IMR-90 (cell line): ENCODE results near the gene MAG. TPM values are rescaled to one million over a fixed set of nuclear protein-coding genes. Genes with fewer than 3 reads are reported as not detected.

Source experiments
- ATAC-seq: fragments of 200-7000 bp; cut with Tn5 transposase; 2 replicates; pipeline ENCODE4 v1.9.1; 2020; ENCODE audit warnings: low read depth, mild to moderate bottlenecking, moderate library complexity
- BruUV-seq: library from RNA; stranded (reverse); fragments of 400-500 nt; replicated peaks from 2 replicates; lab custom pipeline; 2021; lab: Mats Ljungman, UMichigan
- CTCF ChIA-PET: fragments of 300-600 bp; formaldehyde crosslinking; extraction: SDS; loops from one replicate; lab custom pipeline; 2021; ENCODE audit warnings: antibody characterized with exemption; lab: Yijun Ruan, JAX
- POLR2A ChIA-PET: fragments of 300-600 bp; sonication (Branson Sonifier 250); formaldehyde crosslinking; loops from one replicate; lab custom pipeline; 2022; ENCODE audit warnings: antibody characterized with exemption; ENCODE audit not compliant: unreplicated experiment; lab: Charles Lee
- DNase-seq: peaks from one replicate; pipeline ENCODE4 v3.0.0; 2013
- H2AFZ ChIP-seq: replicated peaks from 2 replicates; pipeline ENCODE3; 2013; ENCODE audit warnings: low read length, mild to moderate bottlenecking; ENCODE audit not compliant: poor library complexity
- H2AK5ac ChIP-seq: 2 replicates; pipeline ENCODE4 v1.6.1; 2013; ENCODE audit warnings: low read depth, low read length, inconsistent platforms
- H2AK9ac ChIP-seq: replicated peaks from 2 replicates; pipeline ENCODE3; 2013; ENCODE audit warnings: mild to moderate bottlenecking, low read depth, low read length, moderate library complexity; ENCODE audit not compliant: poor library complexity
- H2BK120ac ChIP-seq: 2 replicates; pipeline ENCODE4 v1.6.1; 2013; ENCODE audit warnings: low read depth, low read length, inconsistent platforms
- H2BK15ac ChIP-seq: 3 replicates; pipeline ENCODE4 v1.6.1; 2013; ENCODE audit warnings: low read depth, low read length, inconsistent platforms
- H2BK20ac ChIP-seq: 2 replicates; pipeline ENCODE4 v1.6.1; 2013; ENCODE audit warnings: low read depth, mild to moderate bottlenecking, inconsistent platforms, low read length, moderate library complexity
- H2BK5ac ChIP-seq: 2 replicates; pipeline ENCODE4 v1.6.1; 2013; ENCODE audit warnings: mild to moderate bottlenecking, low read depth, low read length, inconsistent platforms; ENCODE audit not compliant: poor library complexity, severe bottlenecking
- H3K14ac ChIP-seq: replicated peaks from 2 replicates; pipeline ENCODE4 v1.6.1; 2013; ENCODE audit warnings: low read depth, low read length, inconsistent platforms
- H3K18ac ChIP-seq: 2 replicates; pipeline ENCODE4 v1.6.1; 2013; ENCODE audit warnings: low read depth, low read length, control low read depth
- H3K23ac ChIP-seq: 2 replicates; pipeline ENCODE4 v1.6.1; 2013; ENCODE audit warnings: low read depth, low read length, inconsistent platforms
- H3K27ac ChIP-seq: 2 replicates; pipeline ENCODE4 v1.5.1; 2013; ENCODE audit warnings: mild to moderate bottlenecking, control low read depth, low read length; ENCODE audit not compliant: insufficient read depth
- H3K27me3 ChIP-seq: 2 replicates; pipeline ENCODE4 v1.6.1; 2013; ENCODE audit warnings: low read length; ENCODE audit not compliant: control insufficient read depth, insufficient read depth
- H3K36me3 ChIP-seq: 2 replicates; pipeline ENCODE4 v1.6.1; 2013; ENCODE audit warnings: low read length, mixed read lengths; ENCODE audit not compliant: control insufficient read depth, insufficient read depth
- H3K4ac ChIP-seq: 2 replicates; pipeline ENCODE4 v1.6.1; 2013; ENCODE audit warnings: low read depth, low read length, inconsistent platforms
- H3K4me1 ChIP-seq: 2 replicates; pipeline ENCODE4 v1.6.1; 2013; ENCODE audit warnings: low read length, mixed read lengths; ENCODE audit not compliant: control insufficient read depth, insufficient read depth
- H3K4me2 ChIP-seq: 2 replicates; pipeline ENCODE4 v1.6.1; 2013; ENCODE audit warnings: low read depth, mild to moderate bottlenecking, control low read depth, low read length, moderate library complexity
- H3K4me3 ChIP-seq: 2 replicates; pipeline ENCODE4 v1.5.1; 2013; ENCODE audit warnings: low read depth, mild to moderate bottlenecking, control low read depth, low read length, moderate library complexity; ENCODE audit not compliant: insufficient read depth
- H3K56ac ChIP-seq: 2 replicates; pipeline ENCODE4 v1.6.1; 2013; ENCODE audit warnings: low read length, inconsistent platforms; ENCODE audit not compliant: insufficient read depth; ENCODE audit errors: extremely low read depth
- H3K79me1 ChIP-seq, 2 experiments: 2 replicates each; pipeline ENCODE4 v1.6.1; 2013; ENCODE audit warnings: low read length in 2 of 2, inconsistent platforms in 1 of 2, low read depth in 1 of 2
- H3K9ac ChIP-seq: 2 replicates; pipeline ENCODE4 v1.6.1; 2013; ENCODE audit warnings: low read depth, low read length, control low read depth
- H3K9me1 ChIP-seq: 2 replicates; pipeline ENCODE4 v1.6.1; 2013; ENCODE audit warnings: low read length, inconsistent platforms; ENCODE audit not compliant: insufficient read depth
- H3K9me3 ChIP-seq: 2 replicates; pipeline ENCODE4 v1.6.1; 2013; ENCODE audit warnings: low read length; ENCODE audit not compliant: control insufficient read depth, insufficient read depth
- H4K20me1 ChIP-seq: 2 replicates; pipeline ENCODE4 v1.6.1; 2013; ENCODE audit warnings: low read length, inconsistent platforms; ENCODE audit not compliant: insufficient read depth
- H4K5ac ChIP-seq: 2 replicates; pipeline ENCODE4 v1.6.1; 2013; ENCODE audit warnings: mild to moderate bottlenecking, low read depth, low read length, control low read depth
- H4K8ac ChIP-seq, 2 experiments: 2 replicates each; pipeline ENCODE4 v1.6.1; 2013; ENCODE audit warnings: low read depth in 2 of 2, low read length in 2 of 2, control low read depth in 1 of 2, inconsistent platforms in 1 of 2
- H4K91ac ChIP-seq: 2 replicates; pipeline ENCODE4 v1.6.1; 2013; ENCODE audit warnings: low read depth, low read length, inconsistent platforms; ENCODE audit not compliant: insufficient read depth
- BHLHE40 ChIP-seq: fragments of 150-350 bp; IDR thresholded peaks from 2 replicates; pipeline ENCODE4 v1.6.1; 2016; ENCODE audit warnings: mild to moderate bottlenecking, low read depth, low read length
- CEBPB ChIP-seq: IDR thresholded peaks from 2 replicates; pipeline ENCODE4 v1.6.1; 2012; ENCODE audit warnings: low read depth, low read length, improper control_type of control experiment
- CHD1 ChIP-seq: IDR thresholded peaks from 2 replicates; pipeline ENCODE4 v1.6.1; 2012; ENCODE audit warnings: low read depth, low read length, improper control_type of control experiment
- FOS ChIP-seq: fragments of 150-350 bp; IDR thresholded peaks from 2 replicates; pipeline ENCODE4 v1.6.1; 2016; ENCODE audit warnings: low read depth, low read length
- MAFK ChIP-seq: IDR thresholded peaks from 2 replicates; pipeline ENCODE4 v1.6.1; 2012; ENCODE audit warnings: low read depth, low read length, improper control_type of control experiment
- MAZ ChIP-seq: IDR thresholded peaks from 2 replicates; pipeline ENCODE4 v1.6.1; 2012; ENCODE audit warnings: low read depth, mild to moderate bottlenecking, low read length, improper control_type of control experiment, moderate library complexity, borderline replicate concordance
- MXI1 ChIP-seq: IDR thresholded peaks from 2 replicates; pipeline ENCODE4 v1.6.1; 2012; ENCODE audit warnings: low read depth, mild to moderate bottlenecking, low read length, moderate library complexity, borderline replicate concordance
- NFE2L2 ChIP-seq: fragments of 150-350 bp; IDR thresholded peaks from 2 replicates; pipeline ENCODE4 v1.6.1; 2016; ENCODE audit warnings: low read depth, mild to moderate bottlenecking, low read length
- POLR2A ChIP-seq: IDR thresholded peaks from 2 replicates; pipeline ENCODE4 v1.6.1; 2012; ENCODE audit warnings: mild to moderate bottlenecking, low read depth, low read length
- RAD21 ChIP-seq: IDR thresholded peaks from 2 replicates; pipeline ENCODE4 v1.6.1; 2012; ENCODE audit warnings: low read length, improper control_type of control experiment
- RCOR1 ChIP-seq: IDR thresholded peaks from 2 replicates; pipeline ENCODE4 v1.6.1; 2012; ENCODE audit warnings: mild to moderate bottlenecking, low read length, improper control_type of control experiment; ENCODE audit not compliant: insufficient replicate concordance
- RFX5 ChIP-seq: IDR thresholded peaks from 2 replicates; pipeline ENCODE4 v1.8.0; 2012; ENCODE audit warnings: low read depth, mild to moderate bottlenecking, low read length, moderate library complexity
- SMC3 ChIP-seq: fragments of 150-350 bp; IDR thresholded peaks from 2 replicates; pipeline ENCODE4 v1.6.1; 2016; ENCODE audit warnings: low read depth, mild to moderate bottlenecking, antibody characterized with exemption, low read length, moderate library complexity
- WGBS, 2 experiments: methylation state at CpG; one replicate each; pipeline versions ENCODE4 v1.1.5 to v1.1.7; 2013; ENCODE audit warnings: missing lambda C conversion rate in 2 of 2; ENCODE audit not compliant: insufficient read length in 1 of 2; ENCODE audit errors: extremely low coverage in 2 of 2; 5-methylcytosine and 5-hydroxymethylcytosine counted together
- dilution Hi-C: fragments of 300-500 bp; cut with HindIII; formaldehyde crosslinking; loops from one replicate; pipeline ENCODE4 v1.14.3; 2018; ENCODE audit warnings: low sequenced_read_pairs; ENCODE audit not compliant: unreplicated experiment
- in situ Hi-C: fragments of 300-500 bp; cut with MboI; formaldehyde crosslinking; loops from 3 replicates; pipeline ENCODE4 v1.14.3; 2019; ENCODE audit warnings: low sequenced_read_pairs, inconsistent platforms, mixed read lengths
- intact Hi-C: fragments of 100-400 bp; cut with micrococcal nuclease; formaldehyde crosslinking; loops from 2 replicates; pipeline ENCODE4 v1.10.0; 2022
- polyA plus RNA-seq, 3 experiments: library from polyadenylated mRNA; depleted of rRNA; stranded (reverse); fragments of >200 nt; gene quantifications; 2 replicates each; pipeline ENCODE4 v1.2.3, GENCODE V29; 2012; ENCODE audit warnings: low replicate concordance in 1 of 3
- total RNA-seq: library from RNA; depleted of rRNA; stranded (reverse); fragments of >200 nt; gene quantifications from 2 replicates; pipeline ENCODE4 v1.2.3, GENCODE V29; 2012
- TF ChIP-seq, protein P1 (sequence below): conservative IDR thresholded peaks from 2 replicates; pipeline ENCODE4 v1.5.1; 2012; ENCODE audit warnings: mild to moderate bottlenecking, low read depth, low read length, improper control_type of control experiment
- TF ChIP-seq, protein P2 (sequence below): fragments of 150-350 bp; IDR thresholded peaks from 2 replicates; pipeline ENCODE4 v1.6.1; 2017; ENCODE audit warnings: mild to moderate bottlenecking, antibody characterized with exemption, low read length, low read depth

The MAG gene
- total and polyA plus RNA-seq, 2 of the 4 experiments (the other 2 are of a cell fraction) = not detected

DNA sequence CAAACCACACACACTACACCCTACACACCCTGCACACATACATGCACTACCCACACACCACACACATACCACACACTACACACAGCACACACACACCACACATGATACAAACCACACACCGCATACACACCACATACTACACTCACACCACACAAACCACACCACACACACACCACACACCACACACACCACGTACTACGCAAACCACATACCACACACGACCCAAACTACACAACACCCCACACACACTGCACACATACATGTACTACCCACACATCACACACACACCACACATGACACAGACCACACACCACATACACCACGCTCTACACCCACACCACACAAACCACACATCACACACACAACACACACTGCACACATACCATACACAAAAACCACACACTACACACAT lies 6.6 kb downstream of the MAG start:
- peak overlapping the region; percentile 28 for H2AK9ac ChIP-seq
- H3K4ac ChIP-seq = no peak overlapping the region
- H3K79me1 ChIP-seq = no peaks in the 10 kb centered on the region
- ChIA-PET POLR2A (no interaction called here), CTCF (no interaction called here)
- H4K20me1 ChIP-seq = no peaks in the 10 kb centered on the region
- H3K9ac ChIP-seq = no peak overlapping the region
- no peak overlapping the region for H3K18ac ChIP-seq
- dilution Hi-C loops = no loop called here
- no peak overlapping the region for H4K5ac ChIP-seq
- no peak overlapping the region for H3K4me2 ChIP-seq
- ATAC-seq (no peak), DNase-seq (no peak)
- no peak overlapping the region for H2AK5ac ChIP-seq
- no peaks in the 10 kb centered on the region for H3K9me3 ChIP-seq
- H3K56ac ChIP-seq = no peak overlapping the region
- no peak overlapping the region for H2BK15ac ChIP-seq
- H3K4me1 ChIP-seq = no peaks in the 10 kb centered on the region
- H3K36me3 ChIP-seq = no peaks in the 10 kb centered on the region
- no peak overlapping the region for H2BK20ac ChIP-seq
- no peak overlapping the region for H3K23ac ChIP-seq
- H2AFZ ChIP-seq = peak overlapping the region; percentile 43
- H4K91ac ChIP-seq = no peak overlapping the region
- intact Hi-C loops = no loop called here
- H2BK5ac ChIP-seq = peak overlapping the region; percentile 93
- peaks cover 15% of the 10 kb centered on the region for H3K9me1 ChIP-seq
- BruUV-seq = no TSS peak
- TF ChIP-seq CEBPB = no peak
- TF ChIP-seq, protein P1, sequence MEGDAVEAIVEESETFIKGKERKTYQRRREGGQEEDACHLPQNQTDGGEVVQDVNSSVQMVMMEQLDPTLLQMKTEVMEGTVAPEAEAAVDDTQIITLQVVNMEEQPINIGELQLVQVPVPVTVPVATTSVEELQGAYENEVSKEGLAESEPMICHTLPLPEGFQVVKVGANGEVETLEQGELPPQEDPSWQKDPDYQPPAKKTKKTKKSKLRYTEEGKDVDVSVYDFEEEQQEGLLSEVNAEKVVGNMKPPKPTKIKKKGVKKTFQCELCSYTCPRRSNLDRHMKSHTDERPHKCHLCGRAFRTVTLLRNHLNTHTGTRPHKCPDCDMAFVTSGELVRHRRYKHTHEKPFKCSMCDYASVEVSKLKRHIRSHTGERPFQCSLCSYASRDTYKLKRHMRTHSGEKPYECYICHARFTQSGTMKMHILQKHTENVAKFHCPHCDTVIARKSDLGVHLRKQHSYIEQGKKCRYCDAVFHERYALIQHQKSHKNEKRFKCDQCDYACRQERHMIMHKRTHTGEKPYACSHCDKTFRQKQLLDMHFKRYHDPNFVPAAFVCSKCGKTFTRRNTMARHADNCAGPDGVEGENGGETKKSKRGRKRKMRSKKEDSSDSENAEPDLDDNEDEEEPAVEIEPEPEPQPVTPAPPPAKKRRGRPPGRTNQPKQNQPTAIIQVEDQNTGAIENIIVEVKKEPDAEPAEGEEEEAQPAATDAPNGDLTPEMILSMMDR = no peak
- TF ChIP-seq, protein P2, sequence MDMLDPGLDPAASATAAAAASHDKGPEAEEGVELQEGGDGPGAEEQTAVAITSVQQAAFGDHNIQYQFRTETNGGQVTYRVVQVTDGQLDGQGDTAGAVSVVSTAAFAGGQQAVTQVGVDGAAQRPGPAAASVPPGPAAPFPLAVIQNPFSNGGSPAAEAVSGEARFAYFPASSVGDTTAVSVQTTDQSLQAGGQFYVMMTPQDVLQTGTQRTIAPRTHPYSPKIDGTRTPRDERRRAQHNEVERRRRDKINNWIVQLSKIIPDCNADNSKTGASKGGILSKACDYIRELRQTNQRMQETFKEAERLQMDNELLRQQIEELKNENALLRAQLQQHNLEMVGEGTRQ = no peak
- TF ChIP-seq NFE2L2 = no peak
- TF ChIP-seq POLR2A = no peak
- no peak for TF ChIP-seq MAZ
- TF ChIP-seq MAFK = no peak
- TF ChIP-seq RFX5 = no peak
- TF ChIP-seq MXI1 = no peak
- no peak for TF ChIP-seq RCOR1
- no peak for TF ChIP-seq RAD21
- TF ChIP-seq FOS = no peak
- TF ChIP-seq CHD1 = no peak
- TF ChIP-seq BHLHE40 = no peak
- no peak for TF ChIP-seq SMC3
- no peak overlapping the region for H3K14ac ChIP-seq
- H3K4me3 ChIP-seq = no peak overlapping the region
- H2BK120ac ChIP-seq = no peak overlapping the region
- 87 to 100% methylated on average over 2 to 5 of the region's 5 CpGs for WGBS, 2 experiments
- H3K27ac ChIP-seq = no peak overlapping the region
- H4K8ac ChIP-seq = no peak overlapping the region
- in situ Hi-C loops = no loop called here
- peaks cover 16% of the 10 kb centered on the region for H3K27me3 ChIP-seq
